Measurements from ENCODE around the gene POLN.

POLN gene

GRCh38 chr4:2079926-2080325 lies 162.0 kb downstream of the POLN start:
- no peak for DNase-seq (ENCODE audit: low read depth in 2 of 2)
- TF ChIP-seq, protein P1, sequence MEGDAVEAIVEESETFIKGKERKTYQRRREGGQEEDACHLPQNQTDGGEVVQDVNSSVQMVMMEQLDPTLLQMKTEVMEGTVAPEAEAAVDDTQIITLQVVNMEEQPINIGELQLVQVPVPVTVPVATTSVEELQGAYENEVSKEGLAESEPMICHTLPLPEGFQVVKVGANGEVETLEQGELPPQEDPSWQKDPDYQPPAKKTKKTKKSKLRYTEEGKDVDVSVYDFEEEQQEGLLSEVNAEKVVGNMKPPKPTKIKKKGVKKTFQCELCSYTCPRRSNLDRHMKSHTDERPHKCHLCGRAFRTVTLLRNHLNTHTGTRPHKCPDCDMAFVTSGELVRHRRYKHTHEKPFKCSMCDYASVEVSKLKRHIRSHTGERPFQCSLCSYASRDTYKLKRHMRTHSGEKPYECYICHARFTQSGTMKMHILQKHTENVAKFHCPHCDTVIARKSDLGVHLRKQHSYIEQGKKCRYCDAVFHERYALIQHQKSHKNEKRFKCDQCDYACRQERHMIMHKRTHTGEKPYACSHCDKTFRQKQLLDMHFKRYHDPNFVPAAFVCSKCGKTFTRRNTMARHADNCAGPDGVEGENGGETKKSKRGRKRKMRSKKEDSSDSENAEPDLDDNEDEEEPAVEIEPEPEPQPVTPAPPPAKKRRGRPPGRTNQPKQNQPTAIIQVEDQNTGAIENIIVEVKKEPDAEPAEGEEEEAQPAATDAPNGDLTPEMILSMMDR (IDR thresholded peaks at IDR 0.05; ENCODE audit: low read depth, low read length): no peak
- no peak overlapping the region for H3K4me3 ChIP-seq (replicated peaks in 1 of 2; ENCODE audit: low read depth in 2 of 2, low read length in 2 of 2)

DNA sequence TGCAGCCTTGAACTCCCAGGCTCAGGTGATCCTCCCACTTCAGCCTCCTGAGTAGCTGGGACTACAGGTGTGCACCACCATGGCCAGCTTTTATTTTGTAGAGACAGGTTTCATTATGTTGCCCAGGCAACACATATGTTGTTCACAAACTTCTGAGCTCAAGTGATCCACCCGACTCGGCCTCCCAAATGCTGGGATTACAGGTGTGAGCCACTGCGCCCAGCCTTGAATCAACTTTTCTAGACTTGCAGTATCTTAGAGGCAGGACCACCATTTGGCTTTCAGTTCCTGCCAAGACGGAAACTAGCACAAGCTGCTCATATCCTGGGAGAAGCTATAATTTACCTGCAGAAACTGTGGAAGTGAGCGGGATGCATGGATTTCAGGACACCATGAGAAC lies 162.9 kb downstream of the POLN start:
- no peak for DNase-seq (ENCODE audit: low read depth in 2 of 2)
- TF ChIP-seq, protein P1 (IDR thresholded peaks at IDR 0.05; ENCODE audit: low read depth, low read length): no peak

GRCh38 chr4:2078584-2078983 lies 163.3 kb downstream of the POLN start:
- TF ChIP-seq, protein P1 (IDR thresholded peaks at IDR 0.05; ENCODE audit: low read depth, low read length): no peak

More for the DNA sequence above, 162.9 kb downstream of the POLN start:
- no peak overlapping the region for H3K4me3 ChIP-seq (replicated peaks in 1 of 2; ENCODE audit: low read depth in 2 of 2, low read length in 2 of 2)

GRCh38 chr4:2077537-2078460 lies 164.1 kb downstream of the POLN start:
- TF ChIP-seq, protein P1 (IDR thresholded peaks at IDR 0.05; ENCODE audit: low read depth, low read length): no peak

More at GRCh38 chr4:2078584-2078983, 163.3 kb downstream of the POLN start:
- H3K4me3 ChIP-seq (replicated peaks in 1 of 2; ENCODE audit: low read depth in 2 of 2, low read length in 2 of 2): no peak overlapping the region
- DNase-seq (ENCODE audit: low read depth in 2 of 2): no peak

GRCh38 chr4:2076908-2077536 lies 164.9 kb downstream of the POLN start:
- TF ChIP-seq, protein P1 (IDR thresholded peaks at IDR 0.05; ENCODE audit: low read depth, low read length): no peak
- no peak overlapping the region for H3K4me3 ChIP-seq (replicated peaks in 1 of 2; ENCODE audit: low read depth in 2 of 2, low read length in 2 of 2)
- no peak for DNase-seq (ENCODE audit: low read depth in 2 of 2)

More at GRCh38 chr4:2077537-2078460, 164.1 kb downstream of the POLN start:
- H3K4me3 ChIP-seq (replicated peaks in 1 of 2; ENCODE audit: low read depth in 2 of 2, low read length in 2 of 2): no peak overlapping the region
- no peak for DNase-seq (ENCODE audit: low read depth in 2 of 2)

GRCh38 chr4:2075987-2076907 lies 165.7 kb downstream of the POLN start:
- DNase-seq (ENCODE audit: low read depth in 2 of 2): no peak
- TF ChIP-seq, protein P1 (IDR thresholded peaks at IDR 0.05; ENCODE audit: low read depth, low read length): no peak
- no peak overlapping the region for H3K4me3 ChIP-seq (replicated peaks in 1 of 2; ENCODE audit: low read depth in 2 of 2, low read length in 2 of 2)

Data from cardiac fibroblast (primary cell).